Stimulated activated CD4-positive, alpha-beta T cell treated with anti-CD3 and anti-CD28 coated beads, Interleukin-15, amount 100 ng/mL, for 1 hour (primary cell): Measurements from ENCODE around the gene TPX2.

Experiments used
- DNase-seq, 2 donors: peaks; one replicate each; pipeline ENCODE4 v3.0.0-alpha.2; 2020; ENCODE audit warnings: low read depth in 1 of 2, low spot score in 1 of 2

Gene TPX2

GRCh38 chr20:31848088-31848999 lies 109.3 kb downstream of the TPX2 start:
- no peak for DNase-seq

- DNase-seq, result no peak
Measured at GRCh38 chr20:31849306-31849930, 110.3 kb downstream of the TPX2 start.
